H1 (cell line): ENCODE results near the gene EBF3. TPM values are rescaled to one million over a fixed set of nuclear protein-coding genes. Genes with fewer than 3 reads are reported as not detected.

Experiments
- CTCF ChIA-PET: fragments of 300-600 bp; sonication (Branson Sonifier 250); formaldehyde crosslinking; loops from one replicate; lab custom pipeline; 2021; ENCODE audit not compliant: partially characterized antibody; lab: Charles Lee
- POLR2A ChIA-PET: fragments of 300-600 bp; sonication (Branson Sonifier 250); formaldehyde crosslinking; loops from one replicate; lab custom pipeline; 2021; ENCODE audit warnings: inconsistent platforms; ENCODE audit not compliant: partially characterized antibody; lab: Charles Lee
- DNase-seq, 2 experiments: peaks; one replicate each; pipeline versions ENCODE4 v3.0.0 to v3.0.0-alpha.2; 2010 to 2022; ENCODE audit warnings: low spot score in 2 of 2, low read depth in 1 of 2, mixed read lengths in 1 of 2
- FAIRE-seq: peaks from 2 replicates; lab custom pipeline; 2011; peaks lifted over from hg19 to GRCh38; lab: Jason Lieb, UNC
- H2AFZ ChIP-seq: 2 replicates; pipeline ENCODE4 v1.8.1; 2012; ENCODE audit warnings: low read length, inconsistent platforms
- H2AK5ac ChIP-seq: 2 replicates; pipeline ENCODE4 v1.6.1; 2013; ENCODE audit warnings: low read depth, low read length
- H2BK120ac ChIP-seq: replicated peaks from 2 replicates; pipeline ENCODE3; 2013; ENCODE audit warnings: low read depth, low read length, inconsistent platforms
- H2BK12ac ChIP-seq: 2 replicates; pipeline ENCODE4 v1.6.1; 2013; ENCODE audit warnings: low read depth, low read length
- H2BK15ac ChIP-seq: 2 replicates; pipeline ENCODE4 v1.6.1; 2013; ENCODE audit warnings: low read length
- H2BK20ac ChIP-seq: 2 replicates; pipeline ENCODE4 v1.6.1; 2013; ENCODE audit warnings: low read length
- H2BK5ac ChIP-seq: 2 replicates; pipeline ENCODE4 v1.6.1; 2013; ENCODE audit warnings: low read depth, low read length
- H3K14ac ChIP-seq: 2 replicates; pipeline ENCODE4 v1.6.1; 2013; ENCODE audit warnings: inconsistent platforms; ENCODE audit not compliant: insufficient read length
- H3K18ac ChIP-seq: 2 replicates; pipeline ENCODE4 v1.6.1; 2013; ENCODE audit warnings: low read length; ENCODE audit errors: extremely low read depth
- H3K23ac ChIP-seq: 2 replicates; pipeline ENCODE4 v1.6.1; 2013; ENCODE audit warnings: inconsistent platforms; ENCODE audit not compliant: insufficient read length
- H3K23me2 ChIP-seq: 2 replicates; pipeline ENCODE4 v1.6.1; 2013; ENCODE audit warnings: low read depth, low read length
- H3K27ac ChIP-seq: 2 replicates; pipeline ENCODE4 v1.6.1; 2011; ENCODE audit warnings: low read depth, low read length, inconsistent platforms
- H3K27me3 ChIP-seq, 4 experiments: replicated peaks in 1 of 4; 1 replicate in 1 of 4; 2 replicates in 3 of 4; pipeline versions ENCODE4 v1.6.1 to v1.8.1; 2011 to 2013; ENCODE audit warnings: low read length in 3 of 4, mild to moderate bottlenecking in 3 of 4, inconsistent platforms in 2 of 4, mixed read lengths in 2 of 4, moderate library complexity in 1 of 4; ENCODE audit not compliant: control insufficient read depth in 3 of 4, insufficient read depth in 3 of 4; ENCODE audit errors: extremely low read depth in 1 of 4
- H3K36me3 ChIP-seq, 4 experiments: 2 replicates each; pipeline versions ENCODE4 v1.6.1 to v1.8.1; 2011 to 2013; ENCODE audit warnings: mild to moderate bottlenecking in 4 of 4, low read length in 3 of 4, moderate library complexity in 2 of 4, control low read depth in 1 of 4, inconsistent platforms in 1 of 4; ENCODE audit not compliant: insufficient read depth in 4 of 4, control insufficient read depth in 2 of 4
- H3K4ac ChIP-seq: replicated peaks from 2 replicates; pipeline ENCODE3; 2013; ENCODE audit warnings: low read length, low read depth, mixed read lengths, inconsistent platforms; ENCODE audit not compliant: insufficient read length
- H3K4me1 ChIP-seq, 4 experiments: replicated peaks in 1 of 4; 1 replicate in 1 of 4; 2 replicates in 3 of 4; pipeline versions ENCODE4 v1.6.1 to v1.8.1; 2011 to 2013; ENCODE audit warnings: low read length in 3 of 4, inconsistent platforms in 2 of 4, mixed read lengths in 1 of 4; ENCODE audit not compliant: insufficient read depth in 4 of 4, control insufficient read depth in 3 of 4
- H3K4me2 ChIP-seq, 2 experiments: 2 replicates each; pipeline versions ENCODE4 v1.6.1 to v1.8.1; 2011 to 2013; ENCODE audit warnings: low read depth in 2 of 2, low read length in 2 of 2, control low read depth in 1 of 2, inconsistent platforms in 1 of 2, mild to moderate bottlenecking in 1 of 2; ENCODE audit not compliant: insufficient read depth in 1 of 2
- H3K4me3 ChIP-seq, 4 experiments: fragments of 200-600, 300-600 bp in 1 of 4; sonication (generic), shearing (Covaris generic), sonication (Bioruptor Twin) in 1 of 4; 2 replicates each; pipeline versions ENCODE4 v1.5.1 to v1.8.1; 2011 to 2016; ENCODE audit warnings: low read length in 4 of 4, low read depth in 3 of 4, control low read depth in 2 of 4, inconsistent platforms in 2 of 4, mild to moderate bottlenecking in 2 of 4, mixed read lengths in 1 of 4, moderate library complexity in 1 of 4; ENCODE audit not compliant: insufficient read depth in 2 of 4; ENCODE audit errors: extremely low read depth in 1 of 4
- H3K56ac ChIP-seq: replicated peaks from 2 replicates; pipeline ENCODE3; 2013; ENCODE audit warnings: low read depth, mild to moderate bottlenecking, mixed read lengths, low read length, inconsistent platforms; ENCODE audit not compliant: insufficient read length
- H3K79me1 ChIP-seq: 2 replicates; pipeline ENCODE4 v1.6.1; 2013; ENCODE audit warnings: low read depth, low read length, control low read depth
- H3K79me2 ChIP-seq, 2 experiments: 2 replicates each; pipeline versions ENCODE4 v1.6.1 to v1.8.1; 2012 to 2013; ENCODE audit warnings: low read length in 2 of 2, mild to moderate bottlenecking in 2 of 2, inconsistent platforms in 1 of 2; ENCODE audit not compliant: insufficient read depth in 2 of 2, control insufficient read depth in 1 of 2
- H3K9ac ChIP-seq, 4 experiments: replicated peaks in 1 of 4; 1 replicate in 1 of 4; 2 replicates in 3 of 4; pipeline versions ENCODE4 v1.6.1 to v1.8.1; 2011 to 2013; ENCODE audit warnings: low read depth in 3 of 4, low read length in 3 of 4, control low read depth in 2 of 4, mild to moderate bottlenecking in 2 of 4, moderate library complexity in 2 of 4, inconsistent platforms in 1 of 4; ENCODE audit errors: extremely low read depth in 1 of 4
- H3K9me3 ChIP-seq, 2 experiments: 2 replicates each; pipeline versions ENCODE4 v1.6.1 to v1.8.1; 2012 to 2013; ENCODE audit warnings: mild to moderate bottlenecking in 2 of 2, moderate library complexity in 2 of 2, control low read depth in 1 of 2, inconsistent platforms in 1 of 2, low read depth in 1 of 2, low read length in 1 of 2, mixed read lengths in 1 of 2; ENCODE audit not compliant: insufficient read depth in 2 of 2
- H4K20me1 ChIP-seq, 2 experiments: replicated peaks in 1 of 2; 2 replicates each; pipeline versions ENCODE3 to v1.8.1; 2011 to 2013; ENCODE audit warnings: inconsistent platforms in 2 of 2, low read length in 2 of 2, mild to moderate bottlenecking in 1 of 2; ENCODE audit not compliant: insufficient read depth in 2 of 2, control insufficient read depth in 1 of 2
- H4K5ac ChIP-seq: 2 replicates; pipeline ENCODE4 v1.6.1; 2013; ENCODE audit warnings: low read length, low read depth, mixed read lengths, inconsistent platforms; ENCODE audit not compliant: insufficient read length
- H4K8ac ChIP-seq: 2 replicates; pipeline ENCODE4 v1.8.0; 2013; ENCODE audit warnings: mild to moderate bottlenecking, moderate library complexity, low read length, inconsistent platforms; ENCODE audit not compliant: insufficient read depth; ENCODE audit errors: extremely low read depth
- H4K91ac ChIP-seq: replicated peaks from 2 replicates; pipeline ENCODE3; 2013; ENCODE audit warnings: low read length, mixed read lengths, inconsistent platforms; ENCODE audit not compliant: insufficient read length
- CBX8 ChIP-seq: fragments of 300-800, 300-1000 bp; sonication (generic); IDR thresholded peaks from 2 replicates; pipeline ENCODE4 v1.7.1; 2016; ENCODE audit warnings: low read depth, low read length, borderline replicate concordance
- CHD2 ChIP-seq: IDR thresholded peaks from 2 replicates; pipeline ENCODE4 v1.6.1; 2012; ENCODE audit warnings: low read length, improper control_type of control experiment
- HDAC6 ChIP-seq: IDR thresholded peaks from one replicate; pipeline ENCODE4 v1.7.1; 2012; ENCODE audit warnings: low read depth, mild to moderate bottlenecking, inconsistent platforms, low read length, moderate library complexity
- SRF ChIP-seq: IDR thresholded peaks from 2 replicates; pipeline ENCODE4 v1.6.1; 2011; ENCODE audit warnings: mild to moderate bottlenecking, low read depth, low read length, moderate library complexity
- TBP ChIP-seq: IDR thresholded peaks from 2 replicates; pipeline ENCODE4 v1.6.1; 2011; ENCODE audit warnings: low read depth, low read length, improper control_type of control experiment
- TEAD4 ChIP-seq: IDR thresholded peaks from 2 replicates; pipeline ENCODE4 v1.6.1; 2012; ENCODE audit warnings: low read depth, low read length, inconsistent platforms, mixed read lengths
- WGBS, 2 experiments: shearing (Covaris generic) in 1 of 2; methylation state at CpG; one replicate each; pipeline versions ENCODE4 v1.1.6 to v1.1.7; 2013 to 2015; ENCODE audit warnings: low lambda C conversion rate in 2 of 2, mixed read lengths in 2 of 2, inconsistent platforms in 1 of 2, low coverage in 1 of 2, missing lambda C conversion rate in 1 of 2; ENCODE audit not compliant: insufficient replicate concordance in 2 of 2, insufficient coverage in 1 of 2, insufficient read length in 1 of 2; ENCODE audit errors: extremely low coverage in 1 of 2, missing lambda C conversion rate in 1 of 2; 5-methylcytosine and 5-hydroxymethylcytosine counted together
- polyA plus RNA-seq, 7 experiments: library from polyadenylated mRNA; depleted of rRNA in 3 of 7; stranded (reverse) in 5 of 7; unstranded in 2 of 7; fragments of >200 nt in 5 of 7; fragments of 200-250 nt in 2 of 7; gene quantifications; 1 replicate in 5 of 7; 2 replicates in 1 of 7; 4 replicates in 1 of 7; pipeline versions ENCODE4 v1.2.1 to v1.2.3, GENCODE V29; 2011 to 2013; ENCODE audit warnings: missing spikeins in 2 of 7, mixed read lengths in 2 of 7
- total RNA-seq: library from RNA; stranded (reverse); fragmentation: NEBNext Ultra II Directional; extraction: Animal tissue kit (Norgen Biotek cat#: 25700); gene quantifications from 2 replicates; pipeline ENCODE4 v1.2.1, GENCODE V29; 2021

Gene EBF3
- total and polyA plus RNA-seq, 2 of the 8 experiments (the other 6 are each of a cell fraction or from before 2014, with no cell fraction given): 0.08 to 0.26 TPM

- no peak overlapping the region for H3K27ac ChIP-seq
- no peaks in the 10 kb centered on the region for H3K23me2 ChIP-seq
- H4K20me1 ChIP-seq: no peaks in the 10 kb centered on the region
- no peak overlapping the region for H4K91ac ChIP-seq
- H3K9me3 ChIP-seq: no peaks in the 10 kb centered on the region
- no peak overlapping the region for H2AFZ ChIP-seq
- no peak overlapping the region for H3K18ac ChIP-seq
- CTCF ChIA-PET: interaction anchor here (0.8 to 3.0 kb wide), 5 partner anchors 8 to 51 kb away, joined by 3 to 12 read pairs (median 4); no protein-coding TSS in a partner anchor
- no peak for FAIRE-seq
- H3K9ac ChIP-seq: no peak overlapping the region
- no peaks in the 10 kb centered on the region for H3K36me3 ChIP-seq
- H3K23ac ChIP-seq: no peak overlapping the region
- no peak overlapping the region for H3K4ac ChIP-seq
- H3K79me2 ChIP-seq: no peaks in the 10 kb centered on the region
- no peak overlapping the region for H3K4me3 ChIP-seq
- H2BK15ac ChIP-seq: no peak overlapping the region
- no peak overlapping the region for H4K5ac ChIP-seq
- H3K27me3 ChIP-seq: no peaks in the 10 kb centered on the region
- POLR2A ChIA-PET: interaction anchor here (1.4 kb wide), 1 partner anchor 11 kb away, joined by 3 read pairs; no protein-coding TSS in a partner anchor
- H2BK120ac ChIP-seq: no peak overlapping the region
- no peak overlapping the region for H3K4me2 ChIP-seq
- no peaks in the 10 kb centered on the region for H3K79me1 ChIP-seq
- H2BK20ac ChIP-seq: no peak overlapping the region
- no peak overlapping the region for H2AK5ac ChIP-seq
- H3K4me1 ChIP-seq: peaks cover 0 to 4% (median 0%) of the 10 kb centered on the region in 4 experiments; a peak in 1 of 7 replicates
- no peak overlapping the region for H2BK5ac ChIP-seq
- no peak overlapping the region for H2BK12ac ChIP-seq
- no peak overlapping the region for H3K56ac ChIP-seq
- DNase-seq: no peak
- H3K14ac ChIP-seq: no peak overlapping the region
- H4K8ac ChIP-seq: no peak overlapping the region
- 92% methylated on average over 5 of the region's 5 CpGs; no CpG with 5 or more reads in 1 of the 2 experiments for WGBS, 2 experiments
- TF ChIP-seq CHD2: no peak
- no peak for TF ChIP-seq TEAD4
- no peak for TF ChIP-seq HDAC6
- no peak for TF ChIP-seq TBP
- TF ChIP-seq SRF: no peak
- TF ChIP-seq CBX8: no peak
Observed at GRCh38 chr10:129936266-129936922, 27.7 kb downstream of the EBF3 start.
